ENCODE measurements around the gene RHOF.

DNA sequence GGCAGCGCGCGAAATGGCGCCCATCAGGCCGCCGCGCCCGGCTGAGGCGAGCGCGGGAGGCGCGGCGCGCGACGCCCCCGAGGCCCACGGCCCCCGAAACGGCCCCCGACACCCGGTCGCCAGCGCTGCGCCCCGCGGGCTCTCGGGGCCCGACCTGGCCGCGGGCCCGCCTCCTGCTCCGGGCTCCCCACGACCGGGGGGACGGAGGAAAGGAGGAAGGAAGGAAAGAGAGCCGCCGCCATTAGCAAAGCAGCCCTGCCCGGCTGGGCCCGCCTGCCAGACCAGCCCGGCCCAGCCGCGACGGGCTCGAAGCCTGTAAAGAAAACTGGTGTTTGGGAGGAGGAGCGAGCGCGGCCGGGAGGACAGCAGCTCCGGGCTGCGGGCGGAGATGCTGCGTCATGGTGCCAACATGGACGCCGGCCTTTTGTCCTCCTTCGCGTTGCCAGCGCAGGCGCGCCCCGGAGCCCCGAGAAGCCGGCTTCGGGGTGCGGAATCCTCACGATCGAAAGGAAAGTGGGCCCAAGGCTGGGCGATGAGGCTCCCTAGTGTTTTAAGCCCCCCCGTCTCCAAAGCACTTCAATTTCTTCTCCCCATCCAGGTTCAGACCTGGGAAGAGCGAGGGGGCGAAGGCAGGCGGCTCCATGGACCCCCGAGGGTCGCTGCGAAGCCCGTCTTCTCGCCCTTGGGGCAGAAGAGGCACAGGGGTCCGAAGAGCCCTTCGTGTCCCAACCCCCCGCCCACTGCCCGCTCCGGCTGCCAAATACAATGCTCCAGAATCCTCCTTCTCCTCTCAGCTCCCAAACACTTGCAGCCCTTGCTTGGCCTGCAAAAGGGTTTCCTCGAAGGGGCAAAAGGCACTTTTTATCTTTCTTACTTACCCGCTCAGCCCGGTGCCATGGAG is 7.5 kb upstream of the RHOF start:
- TF ChIP-seq, protein P1, sequence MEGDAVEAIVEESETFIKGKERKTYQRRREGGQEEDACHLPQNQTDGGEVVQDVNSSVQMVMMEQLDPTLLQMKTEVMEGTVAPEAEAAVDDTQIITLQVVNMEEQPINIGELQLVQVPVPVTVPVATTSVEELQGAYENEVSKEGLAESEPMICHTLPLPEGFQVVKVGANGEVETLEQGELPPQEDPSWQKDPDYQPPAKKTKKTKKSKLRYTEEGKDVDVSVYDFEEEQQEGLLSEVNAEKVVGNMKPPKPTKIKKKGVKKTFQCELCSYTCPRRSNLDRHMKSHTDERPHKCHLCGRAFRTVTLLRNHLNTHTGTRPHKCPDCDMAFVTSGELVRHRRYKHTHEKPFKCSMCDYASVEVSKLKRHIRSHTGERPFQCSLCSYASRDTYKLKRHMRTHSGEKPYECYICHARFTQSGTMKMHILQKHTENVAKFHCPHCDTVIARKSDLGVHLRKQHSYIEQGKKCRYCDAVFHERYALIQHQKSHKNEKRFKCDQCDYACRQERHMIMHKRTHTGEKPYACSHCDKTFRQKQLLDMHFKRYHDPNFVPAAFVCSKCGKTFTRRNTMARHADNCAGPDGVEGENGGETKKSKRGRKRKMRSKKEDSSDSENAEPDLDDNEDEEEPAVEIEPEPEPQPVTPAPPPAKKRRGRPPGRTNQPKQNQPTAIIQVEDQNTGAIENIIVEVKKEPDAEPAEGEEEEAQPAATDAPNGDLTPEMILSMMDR (IDR thresholded peaks at IDR 0.05): peak in 1 of 6 experiments; percentile 8
- TF ChIP-seq POLR2A (IDR thresholded peaks at IDR 0.05): peak; percentile 76 to 78

All from adrenal gland (tissue), 5 donors.